Measurements from ENCODE around the gene RHOD.

The RHOD gene

GRCh38 chr11:67113231-67113721 lies 56.6 kb downstream of the RHOD start:
- in situ Hi-C loops (cut with HindIII; ENCODE audit: low sequenced_read_pairs): loop anchor here (10.0 kb wide), 1 partner anchor 232 kb away; no protein-coding TSS in a partner anchor

DNA sequence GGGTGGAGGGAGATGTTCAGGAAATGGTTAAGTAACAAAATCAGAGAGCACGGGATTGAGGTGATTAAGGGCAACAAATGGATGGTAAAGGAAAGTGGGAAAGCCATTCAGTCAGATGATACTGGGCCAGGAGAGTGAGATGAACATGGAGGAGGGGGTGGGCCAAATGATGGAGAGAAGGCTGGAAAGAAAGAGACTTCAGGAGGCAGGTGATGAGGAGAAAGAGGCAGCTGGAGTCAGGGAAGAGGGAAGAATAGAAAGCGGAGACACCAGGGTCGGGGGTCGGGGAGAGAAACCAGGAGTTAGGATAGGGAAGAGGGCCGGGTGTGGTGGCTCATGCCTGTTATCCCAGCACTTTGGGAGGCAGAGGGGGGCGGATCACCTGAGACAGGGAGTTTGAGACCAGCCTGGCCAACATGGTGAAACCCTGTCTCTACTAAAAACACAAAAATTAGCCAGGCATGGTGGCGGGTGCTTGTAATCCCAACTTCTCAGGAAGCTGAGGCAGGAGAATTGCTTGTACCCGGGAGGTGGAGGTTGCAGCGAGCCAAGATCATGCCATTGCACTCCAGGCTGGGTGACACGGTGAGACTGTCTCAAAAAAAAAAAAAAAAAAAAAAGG lies 57.7 kb downstream of the RHOD start:
- in situ Hi-C loops (cut with HindIII; ENCODE audit: low sequenced_read_pairs): loop anchor here (10.0 kb wide), 1 partner anchor 230 kb away; no protein-coding TSS in a partner anchor

DNA sequence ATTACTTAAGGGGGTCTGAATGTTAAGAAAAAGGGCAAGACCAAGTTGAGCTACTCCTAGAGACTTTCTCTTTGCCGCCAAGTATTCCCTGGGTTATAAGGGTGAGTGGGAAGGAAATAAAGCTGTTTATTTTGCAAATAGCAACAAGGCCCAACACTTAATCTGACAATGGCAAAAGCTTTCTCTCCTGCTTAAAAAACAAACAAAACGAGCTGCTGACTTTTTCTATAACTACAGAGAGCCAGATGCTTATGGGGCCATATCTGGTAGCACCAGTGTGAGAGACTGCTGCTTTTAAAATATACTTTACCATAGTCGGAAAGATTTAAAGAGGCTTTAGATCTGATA lies 60.1 kb downstream of the RHOD start:
- in situ Hi-C loops (cut with HindIII; ENCODE audit: low sequenced_read_pairs): loop anchor here (10.0 kb wide), 1 partner anchor 228 kb away; no protein-coding TSS in a partner anchor

DNA sequence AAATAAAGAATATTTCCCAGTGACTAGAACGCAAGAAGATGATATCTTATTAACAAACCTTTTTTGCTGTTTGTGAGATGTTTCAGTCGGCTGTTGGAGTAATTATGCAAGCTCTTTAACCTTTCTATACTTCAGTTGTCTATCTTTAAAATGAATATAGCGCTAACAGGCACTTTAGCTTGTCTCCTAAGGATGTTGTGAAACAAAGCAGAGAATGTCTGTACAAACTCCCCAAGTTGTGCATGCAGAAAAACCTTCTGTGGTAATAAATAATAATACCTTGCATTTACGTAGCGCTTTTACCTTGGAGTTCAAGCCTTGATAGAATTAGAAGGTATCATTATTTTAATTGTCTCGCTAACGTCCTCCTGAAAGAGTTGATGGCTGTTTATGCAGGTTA lies 60.5 kb downstream of the RHOD start:
- in situ Hi-C loops (cut with HindIII; ENCODE audit: low sequenced_read_pairs): loop anchor here (10.0 kb wide), 1 partner anchor 228 kb away; no protein-coding TSS in a partner anchor

DNA sequence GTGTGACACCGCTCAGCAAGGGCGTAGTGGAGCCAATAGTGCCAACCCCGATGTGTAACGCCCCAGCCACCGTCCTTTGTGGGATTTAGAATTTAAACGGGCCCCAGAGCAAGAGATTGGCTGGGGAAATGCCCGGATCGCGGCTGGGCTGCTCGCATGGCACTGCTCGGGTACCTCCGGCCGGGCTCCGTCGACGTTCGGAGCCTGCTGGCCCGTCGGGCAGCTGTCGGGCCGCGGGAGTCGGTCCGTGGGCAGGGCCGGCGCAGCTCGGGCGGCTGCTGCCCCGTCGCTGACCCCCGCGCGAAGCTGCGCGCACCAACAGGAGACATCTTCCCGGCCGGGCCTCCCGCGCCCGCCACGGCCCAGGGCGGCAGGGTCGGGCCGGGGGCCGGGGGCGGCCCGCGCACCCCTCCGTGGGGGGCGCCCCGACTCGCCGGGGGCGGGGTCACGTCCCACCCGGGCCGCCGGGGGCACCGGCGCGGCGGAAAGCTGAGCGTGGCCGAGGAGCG lies 61.1 kb downstream of the RHOD start:
- in situ Hi-C loops (cut with HindIII; ENCODE audit: low sequenced_read_pairs): loop anchor here (10.0 kb wide), 1 partner anchor 227 kb away; no protein-coding TSS in a partner anchor

GRCh38 chr11:67118181-67118766 lies 61.6 kb downstream of the RHOD start:
- in situ Hi-C loops (cut with HindIII; ENCODE audit: low sequenced_read_pairs): loop anchor here (10.0 kb wide), 1 partner anchor 227 kb away; no protein-coding TSS in a partner anchor

- in situ Hi-C loops (cut with HindIII; ENCODE audit: low sequenced_read_pairs): loop anchor here (10.0 kb wide), 1 partner anchor 226 kb away; no protein-coding TSS in a partner anchor
Measured at GRCh38 chr11:67118801-67119584, 62.3 kb downstream of the RHOD start, which contains the start of gene KDM2A. KDM2A (plus strand) TSS chr11:67119263; CDS start chr11:67121317, 2,054 bp downstream.

DNA sequence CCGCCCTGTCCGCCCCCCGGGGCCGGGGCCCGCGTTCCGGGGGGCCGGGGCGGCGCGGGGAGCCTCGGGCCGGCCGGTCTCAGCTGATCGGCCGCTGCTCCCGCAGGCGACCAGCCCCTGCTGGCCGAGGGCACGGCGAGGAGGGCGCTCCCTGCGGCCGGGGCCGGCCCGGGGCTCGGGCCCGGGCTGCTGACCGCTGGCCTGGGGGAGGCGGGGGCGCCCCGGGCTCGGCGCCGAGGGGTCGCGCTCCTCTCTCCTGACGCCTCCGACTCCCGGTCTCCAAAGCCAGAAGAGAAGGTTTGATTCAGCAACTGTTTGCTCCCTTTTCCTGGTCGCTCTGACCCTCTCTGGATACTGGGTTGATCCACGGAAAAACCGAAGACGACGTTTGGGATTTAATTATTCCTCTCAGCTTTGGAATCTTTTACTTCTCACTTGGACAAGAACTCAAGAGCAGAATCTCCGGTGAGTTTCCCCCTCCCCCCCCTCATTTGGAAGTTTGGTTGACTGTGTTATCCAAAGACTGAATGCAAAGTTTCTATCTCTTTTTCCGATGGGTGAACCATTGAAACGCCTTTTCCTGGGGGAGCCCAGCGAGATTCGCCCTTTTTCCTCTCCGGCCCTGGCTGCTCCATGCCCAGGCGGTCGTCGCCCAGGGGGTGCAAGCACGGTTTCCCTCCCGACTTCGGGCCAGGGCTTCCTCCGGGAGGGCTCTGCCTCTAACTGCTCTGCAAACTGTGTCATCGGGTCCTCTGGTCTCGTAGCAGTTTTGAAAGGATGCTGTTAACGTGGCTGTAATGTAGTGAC lies 63.1 kb downstream of the RHOD start:
- in situ Hi-C loops (cut with HindIII; ENCODE audit: low sequenced_read_pairs): loop anchor here (10.0 kb wide), 1 partner anchor 225 kb away; no protein-coding TSS in a partner anchor

- in situ Hi-C loops (cut with HindIII; ENCODE audit: low sequenced_read_pairs): no loop called here
Measured at GRCh38 chr11:67120456-67120855, 63.8 kb downstream of the RHOD start.

GRCh38 chr11:67120881-67121710 lies 64.4 kb downstream of the RHOD start:
- in situ Hi-C loops (cut with HindIII; ENCODE audit: low sequenced_read_pairs): no loop called here
